HAP-1 (cell line): ENCODE measurements around the gene FYN.

Experiments
- DNase-seq, 2 experiments: peaks; one replicate each; pipeline ENCODE4 v3.0.0-alpha.2; 2016 to 2020; ENCODE audit warnings: low spot score in 2 of 2
- H3K27me3 ChIP-seq: fragments of 250-450 bp; sonication (Bioruptor Pico); 2 replicates; pipeline ENCODE4 v1.5.1; 2020; ENCODE audit warnings: low read depth, mild to moderate bottlenecking, moderate library complexity
- H3K36me3 ChIP-seq: fragments of 250-450 bp; sonication (Bioruptor Pico); replicated peaks from 2 replicates; pipeline ENCODE4 v1.5.1; 2020; ENCODE audit warnings: mild to moderate bottlenecking
- H3K4me1 ChIP-seq: fragments of 250-450 bp; sonication (Bioruptor Pico); 2 replicates; pipeline ENCODE4 v1.5.1; 2020; ENCODE audit warnings: mild to moderate bottlenecking
- H3K4me3 ChIP-seq: fragments of 250-450 bp; sonication (Bioruptor Pico); 2 replicates; pipeline ENCODE4 v1.5.1; 2020; ENCODE audit warnings: mild to moderate bottlenecking, moderate library complexity
- H3K9me3 ChIP-seq: fragments of 250-450 bp; sonication (Bioruptor Pico); 2 replicates; pipeline ENCODE4 v1.5.1; 2020; ENCODE audit warnings: mild to moderate bottlenecking, moderate library complexity
- in situ Hi-C: fragments of 300-500 bp; cut with MboI; formaldehyde crosslinking; loops from 3 replicates; pipeline ENCODE4 v1.14.3; 2020; ENCODE audit warnings: low sequenced_read_pairs, inconsistent platforms, mixed read lengths

Gene FYN

GRCh38 chr6:111758608-111759329, 114.5 kb downstream of the FYN start:
- no peaks in the 10 kb centered on the region for H3K36me3 ChIP-seq
- no peaks in the 10 kb centered on the region for H3K27me3 ChIP-seq
- H3K9me3 ChIP-seq = no peaks in the 10 kb centered on the region
- in situ Hi-C loops = no loop called here
- H3K4me1 ChIP-seq = no peaks in the 10 kb centered on the region
- no peak overlapping the region for H3K4me3 ChIP-seq
- DNase-seq = no peak

- Histone ChIP-seq H3K4me1 (no peaks in the 10 kb centered on the region), H3K9me3 (no peaks in the 10 kb centered on the region), H3K27me3 (no peaks in the 10 kb centered on the region), H3K36me3 (no peaks in the 10 kb centered on the region), H3K4me3 (no peak overlapping the region)
- in situ Hi-C loops = no loop called here
- no peak for DNase-seq
Observed at GRCh38 chr6:111757342-111757741, 115.9 kb downstream of the FYN start.

- Histone ChIP-seq H3K9me3 (no peaks in the 10 kb centered on the region), H3K36me3 (no peaks in the 10 kb centered on the region), H3K4me1 (peaks cover 7% of the 10 kb centered on the region; the same call in 1 of the 2 replicates), H3K4me3 (no peak overlapping the region), H3K27me3 (no peaks in the 10 kb centered on the region)
- DNase-seq = no peak
- in situ Hi-C loops = no loop called here
Observed at GRCh38 chr6:111754423-111754822, 118.8 kb downstream of the FYN start.

DNA sequence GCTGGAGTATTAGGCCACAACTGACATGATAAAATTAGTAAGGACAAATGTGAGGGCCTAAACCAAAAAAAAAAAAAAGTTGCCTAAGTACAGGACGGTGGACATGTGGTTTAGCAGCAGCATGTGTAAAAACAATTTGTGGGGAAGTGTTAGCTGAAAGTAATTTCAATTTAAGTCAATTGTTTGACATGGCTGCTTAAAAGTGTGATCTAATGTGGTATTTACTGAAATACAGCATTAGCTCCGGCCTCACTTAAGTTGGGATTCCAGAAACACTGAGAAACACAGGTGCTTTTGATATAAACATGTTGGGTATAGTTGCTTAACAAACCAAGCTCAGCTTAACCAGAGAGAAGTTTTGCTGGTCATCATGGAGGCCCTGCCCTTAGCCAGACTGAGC, 119.7 kb downstream of the FYN start:
- Histone ChIP-seq H3K4me1 (peaks cover 7% of the 10 kb centered on the region; the same call in 1 of the 2 replicates), H3K36me3 (no peaks in the 10 kb centered on the region), H3K27me3 (no peaks in the 10 kb centered on the region), H3K4me3 (no peak overlapping the region), H3K9me3 (no peaks in the 10 kb centered on the region)
- in situ Hi-C loops = no loop called here
- no peak for DNase-seq

- no peak for DNase-seq
- H3K9me3 ChIP-seq = no peaks in the 10 kb centered on the region
- peaks cover 7% of the 10 kb centered on the region; the same call in 1 of the 2 replicates for H3K4me1 ChIP-seq
- H3K27me3 ChIP-seq = no peaks in the 10 kb centered on the region
- in situ Hi-C loops = no loop called here
- H3K4me3 ChIP-seq = no peak overlapping the region
- no peaks in the 10 kb centered on the region for H3K36me3 ChIP-seq
Observed at GRCh38 chr6:111752476-111752875, 120.8 kb downstream of the FYN start.

- Histone ChIP-seq H3K27me3 (no peaks in the 10 kb centered on the region), H3K9me3 (no peaks in the 10 kb centered on the region), H3K4me1 (peaks cover 7% of the 10 kb centered on the region; the same call in 1 of the 2 replicates), H3K36me3 (no peaks in the 10 kb centered on the region), H3K4me3 (no peak overlapping the region)
- in situ Hi-C loops = no loop called here
- DNase-seq = peak; percentile 20 to 32
Observed at GRCh38 chr6:111750753-111751673, 122.2 kb downstream of the FYN start.

DNA sequence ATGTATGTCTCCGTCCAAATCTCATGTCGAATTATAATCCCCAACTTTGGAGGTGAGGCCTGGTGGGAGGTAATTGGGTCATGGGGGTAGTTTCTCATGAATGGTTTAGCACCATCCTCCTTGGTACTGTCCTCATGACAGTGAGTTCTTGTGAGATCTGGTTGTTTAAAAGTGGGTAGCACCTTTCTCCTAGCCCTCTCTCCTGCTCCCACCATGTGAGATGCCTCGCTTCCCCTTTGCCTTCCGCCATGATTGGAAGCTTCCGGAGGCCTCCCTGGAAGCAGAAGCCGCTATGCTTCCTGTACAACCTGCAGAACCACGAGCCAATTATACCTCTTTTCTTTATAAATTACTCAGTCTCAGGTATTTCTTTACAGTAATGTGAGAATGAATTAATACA, 123.1 kb downstream of the FYN start:
- H3K4me1 ChIP-seq = peaks cover 7% of the 10 kb centered on the region; the same call in 1 of the 2 replicates
- DNase-seq = no peak
- no peaks in the 10 kb centered on the region for H3K36me3 ChIP-seq
- in situ Hi-C loops = no loop called here
- no peaks in the 10 kb centered on the region for H3K9me3 ChIP-seq
- no peak overlapping the region for H3K4me3 ChIP-seq
- no peaks in the 10 kb centered on the region for H3K27me3 ChIP-seq

- no peaks in the 10 kb centered on the region for H3K27me3 ChIP-seq
- peaks cover 7% of the 10 kb centered on the region; the same call in 1 of the 2 replicates for H3K4me1 ChIP-seq
- in situ Hi-C loops = no loop called here
- no peaks in the 10 kb centered on the region for H3K36me3 ChIP-seq
- no peak for DNase-seq
- H3K9me3 ChIP-seq = no peaks in the 10 kb centered on the region
- no peak overlapping the region for H3K4me3 ChIP-seq
Observed at GRCh38 chr6:111748231-111748647, 125.0 kb downstream of the FYN start.

DNA sequence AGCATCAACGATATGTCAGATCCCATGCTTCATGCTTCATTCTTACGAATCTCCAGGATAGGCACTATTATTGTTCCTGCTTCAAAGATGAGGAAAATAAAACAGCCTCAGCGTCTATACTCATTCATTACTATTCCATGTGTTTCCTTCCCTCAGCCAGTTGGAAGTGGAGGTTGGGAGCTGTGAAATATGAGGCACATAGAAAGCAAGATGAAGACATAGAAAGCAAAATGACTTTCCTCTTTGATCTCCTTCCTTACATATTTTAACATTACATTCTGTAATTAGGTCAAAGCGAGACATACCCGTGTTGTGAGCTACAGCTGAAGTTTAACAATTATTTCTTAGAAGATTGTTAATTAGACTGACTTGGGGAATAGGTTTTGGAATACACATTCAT, 125.4 kb downstream of the FYN start:
- in situ Hi-C loops = no loop called here
- Histone ChIP-seq H3K4me3 (no peak overlapping the region), H3K9me3 (no peaks in the 10 kb centered on the region), H3K27me3 (no peaks in the 10 kb centered on the region), H3K36me3 (no peaks in the 10 kb centered on the region), H3K4me1 (peaks cover 7% of the 10 kb centered on the region; the same call in 1 of the 2 replicates)
- no peak for DNase-seq

DNA sequence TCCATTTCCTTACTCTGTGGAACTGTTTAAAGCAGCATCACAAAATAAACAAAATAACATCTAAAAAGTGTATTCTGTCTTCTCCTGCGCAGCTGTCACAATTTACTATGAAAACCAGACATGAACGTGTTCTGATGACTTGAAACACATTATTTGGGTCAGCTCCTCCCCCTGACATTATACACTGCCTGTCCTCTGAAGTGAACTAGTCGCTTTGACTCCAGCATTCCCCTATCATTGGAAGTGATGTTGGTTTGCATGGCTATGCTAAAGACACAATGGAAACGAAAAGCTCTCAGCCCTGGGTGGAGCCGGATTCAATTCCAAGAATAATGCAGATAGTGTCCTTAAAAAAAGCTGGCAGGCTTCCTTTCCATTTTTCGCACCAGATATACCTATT, 125.9 kb downstream of the FYN start:
- Histone ChIP-seq H3K4me3 (no peak overlapping the region), H3K4me1 (peaks cover 7% of the 10 kb centered on the region; the same call in 1 of the 2 replicates), H3K9me3 (no peaks in the 10 kb centered on the region), H3K27me3 (no peaks in the 10 kb centered on the region), H3K36me3 (no peaks in the 10 kb centered on the region)
- no peak for DNase-seq
- in situ Hi-C loops = no loop called here

- peaks cover 7% of the 10 kb centered on the region; the same call in 1 of the 2 replicates for H3K4me1 ChIP-seq
- DNase-seq = no peak
- no peaks in the 10 kb centered on the region for H3K36me3 ChIP-seq
- in situ Hi-C loops = no loop called here
- no peaks in the 10 kb centered on the region for H3K27me3 ChIP-seq
- no peak overlapping the region for H3K4me3 ChIP-seq
- H3K9me3 ChIP-seq = no peaks in the 10 kb centered on the region
Observed at GRCh38 chr6:111746983-111747382, 126.3 kb downstream of the FYN start.

DNA sequence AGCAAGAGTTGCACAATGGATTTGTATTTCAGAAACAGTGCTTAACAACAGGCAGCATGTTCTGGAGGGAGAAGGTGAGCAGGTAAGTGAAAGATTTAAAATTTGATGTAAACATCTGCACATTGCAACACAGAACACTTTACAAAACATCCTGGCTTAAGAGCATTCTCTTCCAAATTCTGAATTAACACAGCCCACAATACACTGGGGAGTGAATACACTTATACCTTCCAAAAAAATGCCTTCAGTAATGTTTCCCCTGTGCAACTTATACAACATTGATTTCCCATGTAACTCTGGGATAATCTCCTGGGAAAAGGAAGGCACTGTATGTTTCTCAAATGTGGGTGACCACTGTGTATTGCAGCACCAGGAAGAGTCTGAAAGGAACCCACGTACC, 127.6 kb downstream of the FYN start:
- DNase-seq = no peak
- Histone ChIP-seq H3K36me3 (no peaks in the 10 kb centered on the region), H3K4me1 (peaks cover 2% of the 10 kb centered on the region; the same call in 1 of the 2 replicates), H3K4me3 (no peak overlapping the region), H3K9me3 (no peaks in the 10 kb centered on the region), H3K27me3 (no peaks in the 10 kb centered on the region)
- in situ Hi-C loops = no loop called here

DNA sequence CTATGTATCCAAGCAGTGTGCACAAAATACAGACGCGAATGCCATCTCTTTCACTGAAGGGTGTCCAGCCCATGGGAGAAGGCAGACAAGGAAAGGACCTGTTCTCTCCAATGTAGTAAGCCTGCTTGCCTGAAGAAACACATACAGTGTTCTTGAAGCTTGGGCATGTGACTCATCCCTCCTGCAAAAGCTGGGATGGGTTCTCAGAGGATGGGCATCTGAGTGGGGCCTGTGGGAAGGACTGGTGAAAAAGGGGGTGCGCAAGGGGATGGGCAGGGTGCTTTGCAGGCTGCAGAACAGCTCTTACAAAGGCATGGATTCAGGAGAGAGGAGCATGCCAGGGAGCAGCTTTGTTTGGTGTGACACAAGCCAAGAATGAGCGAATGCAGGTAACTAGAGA, 128.1 kb downstream of the FYN start:
- Histone ChIP-seq H3K4me1 (no peaks in the 10 kb centered on the region), H3K36me3 (no peaks in the 10 kb centered on the region), H3K27me3 (no peaks in the 10 kb centered on the region), H3K4me3 (no peak overlapping the region), H3K9me3 (no peaks in the 10 kb centered on the region)
- in situ Hi-C loops = no loop called here
- DNase-seq = no peak
